LNCaP clone FGC (cell line): Measurements from ENCODE around the gene PERCC1.
A peak's percentile ranks its signal among the peaks of the same experiment; 100 is the strongest.

Source experiments
- DNase-seq: peaks from one replicate; pipeline ENCODE4 v3.0.0-alpha.2; 2011; ENCODE audit warnings: low read depth
- H3K4me3 ChIP-seq: 2 replicates; pipeline ENCODE4 v1.5.1; 2011; ENCODE audit warnings: mild to moderate bottlenecking, low read depth, low read length, control low read depth
- TF ChIP-seq, protein P1 (sequence below): IDR thresholded peaks from 2 replicates; pipeline ENCODE4 v1.5.1; 2012; ENCODE audit warnings: mild to moderate bottlenecking; ENCODE audit not compliant: control insufficient read depth, insufficient read depth; ENCODE audit errors: extremely low read depth

Gene PERCC1

DNA sequence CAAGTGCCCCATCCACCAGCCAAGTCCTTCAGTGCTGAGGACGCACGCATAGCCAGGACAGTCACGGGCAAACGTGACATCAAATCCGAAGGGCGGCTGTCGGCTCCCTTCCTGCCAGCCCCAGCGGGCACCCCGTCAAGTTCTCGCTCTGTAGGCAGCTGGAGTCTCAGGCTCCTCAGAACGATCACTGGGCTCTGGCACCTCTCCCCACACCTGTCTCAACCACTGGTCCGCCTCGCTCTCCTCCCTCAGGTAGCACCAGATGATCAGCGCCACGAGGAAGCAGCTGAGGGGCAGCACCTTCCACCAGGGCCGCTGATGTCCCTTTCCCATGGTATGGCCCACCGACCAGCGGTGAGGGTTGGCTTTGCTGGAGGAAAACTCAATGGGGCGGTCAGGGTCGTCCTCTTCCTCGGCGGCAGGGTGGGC lies 10.8 kb upstream of the PERCC1 start:
- TF ChIP-seq, protein P1, sequence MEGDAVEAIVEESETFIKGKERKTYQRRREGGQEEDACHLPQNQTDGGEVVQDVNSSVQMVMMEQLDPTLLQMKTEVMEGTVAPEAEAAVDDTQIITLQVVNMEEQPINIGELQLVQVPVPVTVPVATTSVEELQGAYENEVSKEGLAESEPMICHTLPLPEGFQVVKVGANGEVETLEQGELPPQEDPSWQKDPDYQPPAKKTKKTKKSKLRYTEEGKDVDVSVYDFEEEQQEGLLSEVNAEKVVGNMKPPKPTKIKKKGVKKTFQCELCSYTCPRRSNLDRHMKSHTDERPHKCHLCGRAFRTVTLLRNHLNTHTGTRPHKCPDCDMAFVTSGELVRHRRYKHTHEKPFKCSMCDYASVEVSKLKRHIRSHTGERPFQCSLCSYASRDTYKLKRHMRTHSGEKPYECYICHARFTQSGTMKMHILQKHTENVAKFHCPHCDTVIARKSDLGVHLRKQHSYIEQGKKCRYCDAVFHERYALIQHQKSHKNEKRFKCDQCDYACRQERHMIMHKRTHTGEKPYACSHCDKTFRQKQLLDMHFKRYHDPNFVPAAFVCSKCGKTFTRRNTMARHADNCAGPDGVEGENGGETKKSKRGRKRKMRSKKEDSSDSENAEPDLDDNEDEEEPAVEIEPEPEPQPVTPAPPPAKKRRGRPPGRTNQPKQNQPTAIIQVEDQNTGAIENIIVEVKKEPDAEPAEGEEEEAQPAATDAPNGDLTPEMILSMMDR: no peak
- DNase-seq: no peak
- H3K4me3 ChIP-seq: peak overlapping the region; percentile 81

DNA sequence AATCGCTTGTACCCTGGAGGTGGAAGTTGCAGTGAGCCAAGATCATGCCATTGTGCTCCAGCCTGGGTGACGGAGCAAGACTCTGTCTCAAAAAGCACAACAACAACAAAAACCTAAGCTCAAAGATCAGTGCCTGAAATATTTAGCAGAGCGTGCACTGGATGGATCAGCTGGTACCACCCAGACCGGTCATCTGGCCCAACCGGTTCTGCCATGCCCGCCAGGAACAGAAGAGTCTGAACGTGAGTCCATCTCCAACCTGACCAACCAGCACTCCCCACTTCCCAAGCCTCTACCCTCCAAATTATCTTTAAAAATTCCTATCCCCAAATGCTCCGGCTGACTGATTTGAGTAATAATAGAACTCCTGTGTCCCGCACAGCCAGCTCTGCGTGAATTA lies 8.8 kb upstream of the PERCC1 start:
- no peak for DNase-seq
- TF ChIP-seq, protein P1: no peak
- no peak overlapping the region for H3K4me3 ChIP-seq

DNA sequence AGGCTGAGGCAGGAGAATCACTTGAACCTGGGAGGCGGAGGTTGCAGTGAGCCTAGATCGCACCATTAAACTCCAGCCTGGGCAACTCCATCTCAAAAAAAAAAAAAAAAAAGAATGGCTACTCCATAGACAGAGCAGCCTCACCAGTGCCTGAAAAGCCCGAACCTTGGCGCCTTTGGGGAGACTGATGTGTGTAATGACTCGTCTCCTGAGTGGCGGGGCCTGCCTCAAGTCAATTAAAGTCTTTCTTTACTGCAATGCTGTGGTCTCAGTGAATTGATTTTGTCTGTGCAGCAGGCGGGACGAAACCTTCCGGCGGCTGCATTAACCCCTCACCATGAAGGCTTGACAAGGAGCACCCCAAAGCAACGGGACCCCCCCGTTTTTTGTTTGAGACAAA lies 6.8 kb upstream of the PERCC1 start:
- TF ChIP-seq, protein P1: no peak
- no peak overlapping the region for H3K4me3 ChIP-seq
- DNase-seq: no peak

DNA sequence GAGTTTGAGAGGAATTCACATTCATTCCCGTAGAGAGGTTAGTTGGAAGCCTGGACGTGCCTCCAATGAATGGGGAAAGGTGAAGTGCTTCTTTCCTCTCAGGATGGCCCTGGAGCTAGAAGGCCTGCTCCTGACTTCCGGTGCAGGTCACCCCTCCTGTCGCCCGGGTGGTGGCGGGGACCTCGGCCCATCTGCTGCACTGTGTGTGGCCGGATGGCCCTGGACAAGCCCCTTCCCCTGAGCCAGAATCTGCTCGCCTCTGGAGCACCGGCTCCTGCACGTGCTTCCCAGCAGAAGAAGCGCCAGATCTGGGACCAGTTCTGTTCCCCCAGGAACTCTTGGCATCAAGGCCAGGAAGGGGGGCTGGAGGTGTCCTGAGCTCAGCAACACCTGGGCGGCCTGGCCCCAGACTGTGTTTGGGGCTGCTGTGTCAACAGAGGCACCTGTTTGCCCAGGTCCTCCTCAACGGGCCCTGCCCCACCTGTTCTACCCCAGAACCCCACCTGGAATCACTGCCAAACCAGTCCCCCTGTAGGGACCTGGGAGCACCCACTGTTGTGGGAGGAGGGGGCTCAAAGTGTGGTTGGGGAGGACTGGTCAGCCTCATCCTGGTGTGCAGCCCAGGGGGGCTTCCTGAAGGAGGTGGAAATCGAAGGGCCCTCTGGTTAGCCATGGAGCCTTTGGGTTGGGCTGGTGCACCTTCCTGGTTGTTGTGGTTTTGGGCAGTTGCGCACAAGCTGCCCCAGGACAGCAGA lies 5.1 kb upstream of the PERCC1 start:
- TF ChIP-seq, protein P1: no peak
- H3K4me3 ChIP-seq: no peak overlapping the region
- no peak for DNase-seq

DNA sequence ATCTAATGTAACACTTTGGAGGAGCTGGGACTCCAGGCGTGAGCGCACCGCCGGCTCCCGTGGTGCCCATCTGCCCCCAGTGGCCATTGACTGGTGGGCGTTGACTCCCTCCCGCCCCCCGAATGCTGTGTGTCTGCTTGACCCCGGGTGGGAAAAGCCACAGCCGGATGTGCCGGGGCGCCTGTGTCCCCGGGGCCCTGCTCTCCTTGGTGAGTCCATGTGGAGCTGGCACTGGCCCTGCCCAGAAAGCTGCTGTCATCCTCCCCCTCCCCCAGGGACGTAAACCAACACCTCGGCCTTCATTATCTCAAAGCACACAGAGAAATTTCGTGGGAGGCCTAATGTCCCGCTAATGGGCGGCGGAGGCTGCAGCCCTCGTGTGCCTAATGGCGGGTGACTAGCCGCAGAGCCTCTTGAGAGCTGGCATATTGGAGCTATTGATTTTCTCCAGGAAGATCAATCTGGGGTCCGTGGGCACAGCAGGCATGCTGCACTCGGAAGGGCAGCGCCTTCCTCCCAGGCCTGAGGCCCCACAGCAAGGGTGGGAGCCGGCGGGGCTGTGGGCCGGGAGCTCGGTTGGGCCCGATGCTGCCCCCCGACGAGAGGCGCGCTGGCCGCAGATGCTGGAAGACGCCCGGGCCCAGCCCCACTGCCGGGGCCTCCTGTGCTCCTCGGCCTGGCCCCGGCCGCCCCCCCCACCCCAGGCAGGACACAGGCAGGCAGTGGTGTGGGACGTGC lies 4.0 kb upstream of the PERCC1 start:
- no peak overlapping the region for H3K4me3 ChIP-seq
- no peak for DNase-seq
- TF ChIP-seq, protein P1: no peak

DNA sequence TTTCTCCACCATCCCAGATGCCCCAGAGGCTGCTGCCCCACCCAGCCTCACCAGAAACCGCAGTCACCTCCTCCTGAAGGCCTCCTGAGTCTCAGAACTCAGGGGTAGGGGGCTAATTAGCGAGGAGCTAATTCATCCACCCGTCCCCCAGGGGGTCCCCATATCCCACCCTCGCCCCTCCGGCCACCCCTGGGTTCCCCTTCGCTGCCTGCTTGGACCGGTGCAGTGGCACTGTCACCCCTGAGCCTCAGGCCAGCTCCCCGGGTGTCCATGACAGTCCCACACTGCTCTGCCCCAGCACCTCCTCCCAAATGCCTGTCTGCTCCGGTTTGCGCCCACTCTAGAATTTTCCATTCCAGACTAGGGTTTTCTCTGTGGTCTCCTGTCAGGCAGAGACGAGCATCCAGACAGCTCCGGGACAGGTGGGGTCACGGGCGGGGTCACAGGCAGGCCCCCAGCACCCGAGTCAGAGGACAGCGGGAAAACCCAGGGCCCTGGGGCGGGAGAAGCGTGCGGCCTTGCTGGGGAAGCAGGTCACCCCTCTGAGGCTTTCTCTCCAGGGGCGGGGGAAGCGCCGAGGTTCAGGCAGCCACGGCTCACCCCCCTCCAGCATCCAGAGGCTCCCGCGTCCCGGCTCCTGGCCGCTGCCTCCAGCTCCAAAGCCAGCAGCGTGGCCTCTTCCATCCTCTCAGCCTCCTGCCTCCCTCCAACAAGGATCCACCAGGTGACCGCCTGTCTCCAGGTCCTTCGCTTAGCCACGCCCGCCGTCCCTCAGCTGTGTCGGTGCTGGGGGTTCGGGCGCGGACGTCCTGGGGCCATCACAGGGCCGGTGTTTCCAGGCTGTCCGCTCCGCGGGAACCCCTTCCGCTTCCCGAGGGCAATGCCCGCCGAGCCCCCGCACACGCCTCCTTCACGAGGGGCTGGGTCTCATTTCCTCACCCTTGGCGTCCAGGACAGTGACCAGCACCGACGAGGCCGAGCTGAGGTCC lies 3.1 kb upstream of the PERCC1 start:
- TF ChIP-seq, protein P1: no peak
- no peak for DNase-seq
- H3K4me3 ChIP-seq: no peak overlapping the region
